ENCODE results near the gene HDAC2.
A peak's percentile ranks its signal among the peaks of the same experiment; 100 is the strongest.

Gene HDAC2

GRCh38 chr6:113967777-113968176 lies 3.2 kb downstream of the HDAC2 start:
- no peak for TF ChIP-seq FOXA1 (IDR thresholded peaks at IDR 0.05)
- TF ChIP-seq, protein P1, sequence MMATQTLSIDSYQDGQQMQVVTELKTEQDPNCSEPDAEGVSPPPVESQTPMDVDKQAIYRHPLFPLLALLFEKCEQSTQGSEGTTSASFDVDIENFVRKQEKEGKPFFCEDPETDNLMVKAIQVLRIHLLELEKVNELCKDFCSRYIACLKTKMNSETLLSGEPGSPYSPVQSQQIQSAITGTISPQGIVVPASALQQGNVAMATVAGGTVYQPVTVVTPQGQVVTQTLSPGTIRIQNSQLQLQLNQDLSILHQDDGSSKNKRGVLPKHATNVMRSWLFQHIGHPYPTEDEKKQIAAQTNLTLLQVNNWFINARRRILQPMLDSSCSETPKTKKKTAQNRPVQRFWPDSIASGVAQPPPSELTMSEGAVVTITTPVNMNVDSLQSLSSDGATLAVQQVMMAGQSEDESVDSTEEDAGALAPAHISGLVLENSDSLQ (IDR thresholded peaks at IDR 0.05): peak; percentile 82
- TF ChIP-seq ZNF384 (IDR thresholded peaks at IDR 0.05): no peak
- TF ChIP-seq LEF1 (IDR thresholded peaks at IDR 0.05; ENCODE audit: borderline replicate concordance): no peak
- POLR2A ChIA-PET: interaction anchor here (1.3 kb wide), 1 partner anchor 9 kb away, joined by 4 read pairs; no protein-coding TSS in a partner anchor
- no peak for DNase-seq (ENCODE audit: extremely low spot score)
- CTCF ChIA-PET: no interaction called here

GRCh38 chr6:113960795-113961194 lies 10.2 kb downstream of the HDAC2 start:
- no peak for DNase-seq (ENCODE audit: extremely low spot score)
- POLR2A ChIA-PET: no interaction called here
- CTCF ChIA-PET: no interaction called here
- TF ChIP-seq L3MBTL2 (conservative IDR thresholded peaks at IDR 0.05): no peak
- TF ChIP-seq, protein P1 (IDR thresholded peaks at IDR 0.05): no peak
- TF ChIP-seq FOXM1 (IDR thresholded peaks at IDR 0.05; ENCODE audit: borderline replicate concordance): no peak
- TF ChIP-seq SUZ12 (IDR thresholded peaks at IDR 0.05): no peak
- TF ChIP-seq SP1 (IDR thresholded peaks at IDR 0.05): no peak
- TF ChIP-seq TARDBP (IDR thresholded peaks at IDR 0.05): no peak
- no peak for TF ChIP-seq ELF4 (IDR thresholded peaks at IDR 0.05)
- no peak for TF ChIP-seq ARNT (IDR thresholded peaks at IDR 0.05)
- TF ChIP-seq HDGF (IDR thresholded peaks at IDR 0.05; ENCODE audit: borderline replicate concordance): no peak
- TF ChIP-seq FOXA1 (IDR thresholded peaks at IDR 0.05): no peak

- DNase-seq (ENCODE audit: extremely low spot score): no peak
- ChIA-PET POLR2A (interaction anchor here (1.2 to 1.8 kb wide), 2 partner anchors 9 to 12 kb away, joined by 4 to 8 read pairs; partner anchors contain the start of gene HDAC2), CTCF (no interaction called here)
- TF ChIP-seq LEF1 (IDR thresholded peaks at IDR 0.05; ENCODE audit: borderline replicate concordance) (no peak), ELF4 (IDR thresholded peaks at IDR 0.05) (no peak), HDGF (IDR thresholded peaks at IDR 0.05; ENCODE audit: borderline replicate concordance) (no peak), FOXA1 (IDR thresholded peaks at IDR 0.05) (no peak), SP1 (IDR thresholded peaks at IDR 0.05) (no peak)
- TF ChIP-seq, protein P1 (IDR thresholded peaks at IDR 0.05): no peak
Observed at GRCh38 chr6:113959235-113959634, 11.7 kb downstream of the HDAC2 start.

GRCh38 chr6:113954653-113955052 lies 16.3 kb downstream of the HDAC2 start:
- DNase-seq (ENCODE audit: extremely low spot score): no peak
- ChIA-PET CTCF (no interaction called here), POLR2A (no interaction called here)
- TF ChIP-seq NFRKB (IDR thresholded peaks at IDR 0.05) (no peak), HDGF (IDR thresholded peaks at IDR 0.05; ENCODE audit: borderline replicate concordance) (no peak), SUZ12 (IDR thresholded peaks at IDR 0.05) (no peak), BHLHE40 (IDR thresholded peaks at IDR 0.05; ENCODE audit: borderline replicate concordance) (no peak), ARNT (IDR thresholded peaks at IDR 0.05) (no peak), CTBP1 (IDR thresholded peaks at IDR 0.05; ENCODE audit: borderline replicate concordance) (no peak), L3MBTL2 (conservative IDR thresholded peaks at IDR 0.05) (no peak), FOXM1 (IDR thresholded peaks at IDR 0.05; ENCODE audit: borderline replicate concordance) (no peak), FOXK2 (IDR thresholded peaks at IDR 0.05) (no peak)

DNA sequence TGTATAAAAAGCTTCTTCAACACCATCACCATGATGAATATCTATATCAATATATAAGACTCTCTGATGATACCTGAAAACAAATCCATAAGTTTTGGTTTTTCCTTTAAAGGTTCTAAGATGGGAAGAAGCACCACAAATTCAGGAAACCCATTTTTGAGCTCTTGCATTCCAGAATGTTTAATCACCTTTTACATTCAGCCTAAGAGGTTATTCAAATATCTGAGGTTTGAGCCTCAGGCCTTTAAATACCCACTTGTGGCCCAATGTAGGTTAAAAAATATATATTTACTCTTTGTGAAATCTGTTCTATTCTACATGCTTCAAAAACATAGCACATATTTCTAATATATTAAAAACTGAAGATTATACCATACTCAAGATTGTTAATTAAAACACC lies 17.6 kb downstream of the HDAC2 start:
- CTCF ChIA-PET: no interaction called here
- no peak for DNase-seq (ENCODE audit: extremely low spot score)
- TF ChIP-seq, protein P1 (IDR thresholded peaks at IDR 0.05): no peak
- no peak for TF ChIP-seq FOXK2 (IDR thresholded peaks at IDR 0.05)
- TF ChIP-seq ELF4 (IDR thresholded peaks at IDR 0.05): no peak
- TF ChIP-seq ZNF384 (IDR thresholded peaks at IDR 0.05): no peak
- no peak for TF ChIP-seq FOXA1 (IDR thresholded peaks at IDR 0.05)
- TF ChIP-seq L3MBTL2 (conservative IDR thresholded peaks at IDR 0.05): no peak
- TF ChIP-seq SP1 (IDR thresholded peaks at IDR 0.05): no peak
- no peak for TF ChIP-seq CTBP1 (IDR thresholded peaks at IDR 0.05; ENCODE audit: borderline replicate concordance)
- no peak for TF ChIP-seq NFRKB (IDR thresholded peaks at IDR 0.05)
- TF ChIP-seq TARDBP (IDR thresholded peaks at IDR 0.05): no peak
- TF ChIP-seq ARNT (IDR thresholded peaks at IDR 0.05): no peak
- no peak for TF ChIP-seq LEF1 (IDR thresholded peaks at IDR 0.05; ENCODE audit: borderline replicate concordance)
- no peak for TF ChIP-seq FOXM1 (IDR thresholded peaks at IDR 0.05; ENCODE audit: borderline replicate concordance)
- TF ChIP-seq SUZ12 (IDR thresholded peaks at IDR 0.05): no peak
- TF ChIP-seq BHLHE40 (IDR thresholded peaks at IDR 0.05; ENCODE audit: borderline replicate concordance): no peak
- TF ChIP-seq HDGF (IDR thresholded peaks at IDR 0.05; ENCODE audit: borderline replicate concordance): no peak
- POLR2A ChIA-PET: no interaction called here

- ChIA-PET POLR2A (interaction anchor here (1.1 kb wide), 1 partner anchor 22 kb away, joined by 3 read pairs; the partner anchor contains the start of gene HDAC2), CTCF (no interaction called here)
- TF ChIP-seq, protein P1 (IDR thresholded peaks at IDR 0.05): no peak
- TF ChIP-seq FOXA1 (IDR thresholded peaks at IDR 0.05): no peak
- TF ChIP-seq ARNT (IDR thresholded peaks at IDR 0.05): no peak
- TF ChIP-seq FOXK2 (IDR thresholded peaks at IDR 0.05): no peak
- TF ChIP-seq HDGF (IDR thresholded peaks at IDR 0.05; ENCODE audit: borderline replicate concordance): no peak
- TF ChIP-seq TARDBP (IDR thresholded peaks at IDR 0.05): no peak
- no peak for TF ChIP-seq L3MBTL2 (conservative IDR thresholded peaks at IDR 0.05)
- no peak for TF ChIP-seq BHLHE40 (IDR thresholded peaks at IDR 0.05; ENCODE audit: borderline replicate concordance)
- TF ChIP-seq SUZ12 (IDR thresholded peaks at IDR 0.05): no peak
- no peak for DNase-seq (ENCODE audit: extremely low spot score)
Observed at GRCh38 chr6:113949499-113949898, 21.4 kb downstream of the HDAC2 start.
